GM21515 (cell line): ENCODE measurements around the gene DNASE2B.

Experiments
- ATAC-seq: cut with Tn5 transposase; IDR thresholded peaks from one replicate; pipeline ENCODE4 v1.9.1; 2021; ENCODE audit not compliant: unreplicated experiment

The DNASE2B gene

GRCh38 chr1:84398175-84399155, at the start of gene DNASE2B:
Gene DNASE2B (plus strand): TSS chr1:84398484. CDS start chr1:84398565, 81 bp downstream.
- no peak for ATAC-seq

- no peak for ATAC-seq
These were observed 49.5 kb upstream of the DNASE2B start for GRCh38 chr1:84348759-84349158.

- ATAC-seq, result no peak
These were observed 48.2 kb upstream of the DNASE2B start for GRCh38 chr1:84350104-84350503.

- no peak for ATAC-seq
These were observed 47.7 kb upstream of the DNASE2B start for GRCh38 chr1:84350550-84350949.

GRCh38 chr1:84352298-84353106, 45.8 kb upstream of the DNASE2B start:
- ATAC-seq, result no peak

GRCh38 chr1:84353695-84354094, 44.6 kb upstream of the DNASE2B start:
- ATAC-seq, result no peak

GRCh38 chr1:84355556-84355955, 42.7 kb upstream of the DNASE2B start:
- no peak for ATAC-seq

GRCh38 chr1:84356881-84357280, 41.4 kb upstream of the DNASE2B start:
- ATAC-seq, result no peak

GRCh38 chr1:84358695-84359094, 39.6 kb upstream of the DNASE2B start:
- ATAC-seq, result no peak

GRCh38 chr1:84360316-84360715, 38.0 kb upstream of the DNASE2B start:
- ATAC-seq, result no peak

GRCh38 chr1:84361796-84362195, 36.5 kb upstream of the DNASE2B start:
- ATAC-seq, result no peak

GRCh38 chr1:84363019-84363418, 35.3 kb upstream of the DNASE2B start:
- no peak for ATAC-seq

GRCh38 chr1:84363622-84364021, 34.7 kb upstream of the DNASE2B start:
- no peak for ATAC-seq

GRCh38 chr1:84365225-84366221, 32.8 kb upstream of the DNASE2B start:
- no peak for ATAC-seq

- no peak for ATAC-seq
These were observed 31.5 kb upstream of the DNASE2B start for GRCh38 chr1:84366786-84367185.

- no peak for ATAC-seq
These were observed 31.1 kb upstream of the DNASE2B start for GRCh38 chr1:84367219-84367618.

- no peak for ATAC-seq
These were observed 29.8 kb upstream of the DNASE2B start for GRCh38 chr1:84368441-84368840.

GRCh38 chr1:84370266-84370665, 28.0 kb upstream of the DNASE2B start:
- ATAC-seq, result no peak

- no peak for ATAC-seq
These were observed 27.4 kb upstream of the DNASE2B start for GRCh38 chr1:84370831-84371394.

- no peak for ATAC-seq
These were observed 24.7 kb upstream of the DNASE2B start for GRCh38 chr1:84373436-84374141.
